Stimulated activated naive CD8-positive, alpha-beta T cell treated with anti-CD3 and anti-CD28 coated beads, Interleukin-15, amount 100 ng/mL, for 72 hours (primary cell): ENCODE data around the gene GTF3C5.

Experiments
- ATAC-seq: fragments of 150-1000 bp; cut with Tn5 transposase; 2 replicates; pipeline ENCODE4 v1.10.0; 2021; ENCODE audit warnings: mild to moderate bottlenecking, moderate library complexity
- DNase-seq, 2 donors: peaks; one replicate each; pipeline ENCODE4 v3.0.0; 2021 to 2022
- H3K27ac Mint-ChIP-seq, 2 donors: one replicate each; pipeline ENCODE4 v1.8.0; 2022; ENCODE audit warnings: mild to moderate bottlenecking in 2 of 2, mixed read lengths in 2 of 2, moderate library complexity in 2 of 2
- H3K27me3 Mint-ChIP-seq: one replicate; pipeline ENCODE4 v1.8.0; 2022; ENCODE audit warnings: mixed read lengths
- H3K4me1 Mint-ChIP-seq: one replicate; pipeline ENCODE4 v1.8.0; 2022; ENCODE audit warnings: mild to moderate bottlenecking, mixed read lengths
- H3K4me3 Mint-ChIP-seq, 2 donors: one replicate each; pipeline ENCODE4 v1.8.0; 2022; ENCODE audit warnings: mild to moderate bottlenecking in 2 of 2, mixed read lengths in 2 of 2, moderate library complexity in 1 of 2
- H3K9me3 Mint-ChIP-seq, 2 donors: one replicate each; pipeline ENCODE4 v1.8.0; 2022; ENCODE audit warnings: mixed read lengths in 2 of 2

The GTF3C5 gene

GRCh38 chr9:133104718-133105460 is 74.1 kb downstream of the GTF3C5 start:
- Mint-ChIP-seq H3K4me3 (no peak overlapping the region), H3K4me1 (peaks cover under 1% of the 10 kb centered on the region), H3K27me3 (no peaks in the 10 kb centered on the region), H3K9me3 (no peaks in the 10 kb centered on the region), H3K27ac (peak overlapping the region in 1 of 2 donors; percentile 14)
- DNase-seq (no peak), ATAC-seq (no peak)

GRCh38 chr9:133105461-133105770 is 74.6 kb downstream of the GTF3C5 start:
- Mint-ChIP-seq H3K4me1 (peaks cover 6% of the 10 kb centered on the region), H3K27ac (no peak overlapping the region), H3K27me3 (no peaks in the 10 kb centered on the region), H3K9me3 (no peaks in the 10 kb centered on the region), H3K4me3 (no peak overlapping the region)
- ATAC-seq = no peak
- DNase-seq = no peak

- Mint-ChIP-seq H3K27me3 (no peaks in the 10 kb centered on the region), H3K4me1 (peaks cover 7% of the 10 kb centered on the region), H3K4me3 (no peak overlapping the region), H3K9me3 (no peaks in the 10 kb centered on the region), H3K27ac (peak overlapping the region in 1 of 2 donors; percentile 87)
- ATAC-seq (no peak), DNase-seq (no peak)
Observed at GRCh38 chr9:133106511-133107244, 75.9 kb downstream of the GTF3C5 start.

GRCh38 chr9:133107245-133107722 is 76.5 kb downstream of the GTF3C5 start:
- no peak for ATAC-seq
- Mint-ChIP-seq H3K27me3 (no peaks in the 10 kb centered on the region), H3K4me1 (peaks cover 9% of the 10 kb centered on the region), H3K27ac (no peak overlapping the region), H3K9me3 (no peaks in the 10 kb centered on the region), H3K4me3 (no peak overlapping the region)
- DNase-seq = no peak
